Heart left ventricle (tissue), 16 donors: Measurements from ENCODE around the gene USP22. TPM values are rescaled to one million over a fixed set of nuclear protein-coding genes. Genes with fewer than 3 reads are reported as not detected.

Source experiments
- ATAC-seq, 4 donors: fragments of 200-7000 bp; cut with Tn5 transposase; one replicate each; pipeline ENCODE4 v1.9.1; 2020 to 2022; ENCODE audit warnings: moderate library complexity in 4 of 4, mild to moderate bottlenecking in 3 of 4, moderate number of reproducible peaks in 1 of 4
- DNase-seq, 5 donors: peaks; one replicate each; pipeline ENCODE4 v3.0.0-alpha.2; 2020
- H3K27ac ChIP-seq, 12 donors: fragments of 200-600 bp; sonication (generic) in 4 of 12; one replicate each; pipeline versions ENCODE4 v1.5.0 to v1.8.0; 2016 to 2022; ENCODE audit warnings: mild to moderate bottlenecking in 2 of 12
- H3K27me3 ChIP-seq, 9 donors: fragments of 200-600 bp; sonication (generic) in 2 of 9; one replicate each; pipeline versions ENCODE4 v1.5.1 to v1.8.0; 2016 to 2022; ENCODE audit warnings: mild to moderate bottlenecking in 3 of 9
- H3K36me3 ChIP-seq, 9 donors: fragments of 200-600 bp; sonication (generic) in 2 of 9; one replicate each; pipeline versions ENCODE4 v1.5.0 to v1.8.0; 2018 to 2022; ENCODE audit warnings: mild to moderate bottlenecking in 2 of 9
- H3K4me1 ChIP-seq, 12 donors: fragments of 200-600 bp; sonication (generic) in 4 of 12; one replicate each; pipeline versions ENCODE4 v1.5.0 to v1.8.0; 2016 to 2022; ENCODE audit warnings: mild to moderate bottlenecking in 3 of 12
- H3K4me3 ChIP-seq, 12 donors: fragments of 200-600 bp; sonication (generic) in 4 of 12; one replicate each; pipeline versions ENCODE4 v1.5.0 to v1.8.0; 2017 to 2022; ENCODE audit warnings: mild to moderate bottlenecking in 9 of 12, moderate library complexity in 4 of 12
- H3K9me3 ChIP-seq, 12 donors: fragments of 200-600 bp; sonication (generic) in 4 of 12; one replicate each; pipeline versions ENCODE4 v1.5.0 to v1.8.0; 2016 to 2022; ENCODE audit warnings: mild to moderate bottlenecking in 1 of 12
- POLR2A ChIP-seq, 2 donors: fragments of 450-650 bp; IDR thresholded peaks; one replicate each; pipeline ENCODE4 v1.6.1; 2017; ENCODE audit warnings: antibody characterized with exemption in 2 of 2, mild to moderate bottlenecking in 2 of 2, moderate library complexity in 2 of 2
- WGBS, 4 donors: extraction: QIAGEN DNeasy Blood & Tissue Kit in 2 of 4; methylation state at CpG; one replicate each; pipeline versions ENCODE4 v1.1.5 to v1.1.7; 2013 to 2018; 5-methylcytosine and 5-hydroxymethylcytosine counted together
- intact Hi-C, 10 donors: fragments of 100-400 bp; cut with DNase I; formaldehyde crosslinking; loops; one replicate each; pipeline versions ENCODE4 v1.11.1 to v1.14.2; 2022
- polyA plus RNA-seq, 2 donors: library from polyadenylated mRNA; stranded (reverse); fragments of 200-250 nt; gene quantifications; one replicate each; pipeline ENCODE4 v1.2.3, GENCODE V29; 2013
- total RNA-seq, 9 donors: library from RNA; depleted of rRNA in 2 of 9; stranded (reverse); fragments of >200 nt in 2 of 9; fragmentation: NEBNext Ultra II Directional in 3 of 9; extraction: Animal tissue kit (Norgen Biotek cat#: 25700) in 3 of 9; gene quantifications; one replicate each; pipeline versions ENCODE4 v1.1.0 to v1.2.4, GENCODE V29; 2016 to 2023
- TF ChIP-seq, protein P1 (sequence below), 12 donors: fragments of 200-600 bp; sonication (generic) in 4 of 12; IDR thresholded peaks; one replicate each; pipeline versions ENCODE4 v1.5.0 to v1.8.0; 2018 to 2022; ENCODE audit warnings: antibody characterized with exemption in 12 of 12, mild to moderate bottlenecking in 5 of 12
- donor health status: ischemic (EF 13 %, LVEDD 7.1; RV severe dilation, severe dysfunction).
- donor health status: healthy with polysubstance abuse.
- donor health status: DM: no; HTN: yes; CAD: no.
- donor health status: DM: no; HTN: no; CAD: no.
- donor health status: ischemic (EF 25% LVEDD 6.9; RV normal size, moderate dysfunction).
- donor health status: ischemic (EF 25% LVEDD 5.7; RV mildly dilated, moderate dysfunction).
- donor health status: healthy.
- donor health status: DM: yes; HTN: yes; CAD: no.
- donor health status: ischemic (EF 35%, LVEDD 5.7; RV mildly dilated, moderate dysfunction).
- donor health status: nonischemic (EF 11% LVEDD 7.7; RV severe dilation, severe dysfunction).
- donor health status: DM: yes; HTN: yes; CAD: no.
- donor health status: PGD.
- donor health status: ischemic (EF 29% LVEDD 5.4; RV normal size, mild dysfunction).
- donor health status: nonischemic (EF 23%, LVEDD 6.1; RV moderate dilation, normal function).

USP22 gene
- total and polyA plus RNA-seq, 11 donors: 33.7 to 207 (median 169) TPM

- DNase-seq (no peak), ATAC-seq (no peak)
- H3K27ac ChIP-seq: no peak overlapping the region
- H3K36me3 ChIP-seq: no peaks in the 10 kb centered on the region
- no peaks in the 10 kb centered on the region for H3K27me3 ChIP-seq
- no peak overlapping the region for H3K4me3 ChIP-seq
- TF ChIP-seq, protein P1, sequence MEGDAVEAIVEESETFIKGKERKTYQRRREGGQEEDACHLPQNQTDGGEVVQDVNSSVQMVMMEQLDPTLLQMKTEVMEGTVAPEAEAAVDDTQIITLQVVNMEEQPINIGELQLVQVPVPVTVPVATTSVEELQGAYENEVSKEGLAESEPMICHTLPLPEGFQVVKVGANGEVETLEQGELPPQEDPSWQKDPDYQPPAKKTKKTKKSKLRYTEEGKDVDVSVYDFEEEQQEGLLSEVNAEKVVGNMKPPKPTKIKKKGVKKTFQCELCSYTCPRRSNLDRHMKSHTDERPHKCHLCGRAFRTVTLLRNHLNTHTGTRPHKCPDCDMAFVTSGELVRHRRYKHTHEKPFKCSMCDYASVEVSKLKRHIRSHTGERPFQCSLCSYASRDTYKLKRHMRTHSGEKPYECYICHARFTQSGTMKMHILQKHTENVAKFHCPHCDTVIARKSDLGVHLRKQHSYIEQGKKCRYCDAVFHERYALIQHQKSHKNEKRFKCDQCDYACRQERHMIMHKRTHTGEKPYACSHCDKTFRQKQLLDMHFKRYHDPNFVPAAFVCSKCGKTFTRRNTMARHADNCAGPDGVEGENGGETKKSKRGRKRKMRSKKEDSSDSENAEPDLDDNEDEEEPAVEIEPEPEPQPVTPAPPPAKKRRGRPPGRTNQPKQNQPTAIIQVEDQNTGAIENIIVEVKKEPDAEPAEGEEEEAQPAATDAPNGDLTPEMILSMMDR (IDR thresholded peaks at IDR 0.05): no peak
- no peak for TF ChIP-seq POLR2A (IDR thresholded peaks at IDR 0.05)
- intact Hi-C loops: no loop called here
- no peaks in the 10 kb centered on the region for H3K9me3 ChIP-seq
- H3K4me1 ChIP-seq: peaks cover 0 to 23% (median 0%) of the 10 kb centered on the region in 12 donors
- 46 to 55% (median 53%) methylated on average over 7 of the region's 7 CpGs for WGBS, 4 donors
These were observed 36.4 kb upstream of the USP22 start for GRCh38 chr17:21079196-21079595.

DNA sequence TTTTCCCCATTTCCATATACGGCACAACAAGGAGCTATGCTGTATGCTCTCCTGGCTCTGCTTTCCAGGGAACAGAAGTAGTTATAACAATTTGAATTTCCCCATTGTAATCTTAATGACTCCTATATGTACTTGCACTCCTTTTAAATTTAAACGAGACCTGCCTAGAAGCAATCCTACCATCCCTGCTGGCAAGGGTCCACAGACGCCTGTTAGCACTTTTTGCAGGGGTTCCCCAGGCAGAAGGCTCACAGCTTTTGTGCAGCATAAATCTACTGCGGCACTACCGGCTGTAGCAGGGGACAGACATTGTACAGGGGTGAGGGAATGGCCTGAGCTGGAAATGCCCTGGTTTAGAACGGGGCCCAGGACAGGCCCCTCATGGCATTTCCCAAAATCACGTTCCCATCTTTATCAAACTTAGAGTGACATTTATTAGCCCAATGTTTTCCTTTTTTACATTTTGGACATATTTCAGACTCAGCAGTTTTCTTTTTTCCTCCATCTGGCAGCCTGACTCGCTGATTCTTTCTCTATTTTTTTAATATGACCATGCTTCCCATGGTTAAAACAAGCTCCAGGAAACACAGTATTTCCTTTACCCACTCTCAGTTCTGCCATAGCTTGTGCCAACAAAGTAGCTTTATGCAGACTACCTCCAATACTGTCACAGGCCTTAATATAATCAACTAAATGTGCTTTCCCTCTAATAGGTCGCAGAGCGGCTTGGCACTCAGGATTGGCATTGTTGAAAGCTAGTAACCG, 35.4 kb upstream of the USP22 start:
- TF ChIP-seq, protein P1 (IDR thresholded peaks at IDR 0.05): no peak
- no peak for TF ChIP-seq POLR2A (IDR thresholded peaks at IDR 0.05)
- peaks cover 0 to 23% (median 0%) of the 10 kb centered on the region in 12 donors for H3K4me1 ChIP-seq
- H3K9me3 ChIP-seq: no peaks in the 10 kb centered on the region
- ATAC-seq: no peak
- no peaks in the 10 kb centered on the region for H3K27me3 ChIP-seq
- no peak overlapping the region for H3K4me3 ChIP-seq
- no peaks in the 10 kb centered on the region for H3K36me3 ChIP-seq
- 67 to 76% (median 72%) methylated on average over 11 of the region's 11 CpGs for WGBS, 4 donors
- intact Hi-C loops: no loop called here
- H3K27ac ChIP-seq: peak overlapping the region in 1 of 12 donors; percentile 51
- no peak for DNase-seq

DNA sequence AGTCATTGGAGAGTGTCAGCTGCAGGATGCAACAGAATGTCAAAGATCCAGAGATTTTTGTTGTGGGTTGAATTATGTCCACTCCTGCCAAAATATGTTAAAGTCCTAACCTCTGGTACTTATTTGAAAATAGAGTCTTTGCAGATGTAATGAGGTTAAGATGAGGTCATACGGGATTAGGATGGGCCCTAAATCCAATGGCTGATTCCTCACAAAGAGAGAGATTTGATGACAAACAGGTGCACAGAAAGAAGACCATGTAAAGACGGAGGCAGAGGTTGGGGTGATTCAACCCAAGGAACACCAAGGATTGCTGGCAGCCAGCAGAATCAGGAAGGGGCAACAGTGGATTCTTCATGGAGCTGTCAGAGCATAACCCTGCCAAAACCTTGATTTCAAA, 34.5 kb upstream of the USP22 start:
- no peak for TF ChIP-seq POLR2A (IDR thresholded peaks at IDR 0.05)
- TF ChIP-seq, protein P1 (IDR thresholded peaks at IDR 0.05): no peak
- Histone ChIP-seq H3K4me3 (no peak overlapping the region), H3K27ac (no peak overlapping the region), H3K4me1 (peaks cover 0 to 23% (median 0%) of the 10 kb centered on the region in 12 donors), H3K36me3 (no peaks in the 10 kb centered on the region), H3K9me3 (no peaks in the 10 kb centered on the region), H3K27me3 (no peaks in the 10 kb centered on the region)
- intact Hi-C loops: no loop called here
- ATAC-seq (no peak), DNase-seq (no peak)
- WGBS, 4 donors: 63 to 92% (median 86%) methylated on average over 2 of the region's 2 CpGs

DNA sequence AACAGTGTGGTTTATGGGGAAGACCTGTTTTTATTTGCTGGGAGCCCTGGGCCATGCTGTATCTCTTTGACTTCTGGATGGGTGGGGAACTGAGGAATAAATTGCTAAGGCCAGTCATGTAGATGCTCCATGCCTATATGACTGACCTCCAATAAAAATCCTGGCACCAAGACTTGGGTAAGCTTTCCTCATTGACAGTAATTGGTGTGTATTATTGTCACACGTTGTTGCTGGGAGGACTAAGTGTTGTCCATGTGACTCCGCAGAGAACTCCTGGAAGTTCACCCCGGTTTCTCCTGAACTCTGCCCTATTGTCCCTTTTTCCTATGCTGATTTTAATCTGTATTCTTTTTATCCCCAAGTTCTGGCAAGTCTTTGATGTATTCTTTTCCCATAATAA, 33.4 kb upstream of the USP22 start:
- DNase-seq (no peak), ATAC-seq (no peak)
- 80 to 85% (median 82%) methylated on average over 3 of the region's 3 CpGs for WGBS, 4 donors
- H3K36me3 ChIP-seq: no peaks in the 10 kb centered on the region
- peak overlapping the region in 2 of 12 donors; percentile 23 to 83 for H3K27ac ChIP-seq
- H3K4me1 ChIP-seq: peaks cover 0 to 23% (median 0%) of the 10 kb centered on the region in 12 donors
- intact Hi-C loops: no loop called here
- H3K27me3 ChIP-seq: no peaks in the 10 kb centered on the region
- no peak for TF ChIP-seq POLR2A (IDR thresholded peaks at IDR 0.05)
- TF ChIP-seq, protein P1 (IDR thresholded peaks at IDR 0.05): no peak
- H3K9me3 ChIP-seq: no peaks in the 10 kb centered on the region
- peak overlapping the region in 4 of 12 donors; percentile 0 to 36 (median 19) for H3K4me3 ChIP-seq
